WTC11 (cell line): ENCODE data around the gene ATP11B.

ENCODE experiments used
- JUN ChIP-seq: sonication (generic); formaldehyde crosslinking; IDR thresholded peaks from 2 replicates; pipeline ENCODE4 v1.8.0; 2023; ENCODE audit warnings: mild to moderate bottlenecking, missing genetic modification reagents
- TF ChIP-seq, protein P1 (sequence below): fragments of 200-600 bp; IDR thresholded peaks from 2 replicates; pipeline ENCODE4 v1.8.0; 2022; ENCODE audit warnings: antibody characterized with exemption
- TF ChIP-seq, protein P2 (sequence below): sonication (generic); formaldehyde crosslinking; conservative IDR thresholded peaks from 2 replicates; pipeline ENCODE4 v1.8.1; 2022; ENCODE audit warnings: mild to moderate bottlenecking, missing genetic modification reagents

DNA sequence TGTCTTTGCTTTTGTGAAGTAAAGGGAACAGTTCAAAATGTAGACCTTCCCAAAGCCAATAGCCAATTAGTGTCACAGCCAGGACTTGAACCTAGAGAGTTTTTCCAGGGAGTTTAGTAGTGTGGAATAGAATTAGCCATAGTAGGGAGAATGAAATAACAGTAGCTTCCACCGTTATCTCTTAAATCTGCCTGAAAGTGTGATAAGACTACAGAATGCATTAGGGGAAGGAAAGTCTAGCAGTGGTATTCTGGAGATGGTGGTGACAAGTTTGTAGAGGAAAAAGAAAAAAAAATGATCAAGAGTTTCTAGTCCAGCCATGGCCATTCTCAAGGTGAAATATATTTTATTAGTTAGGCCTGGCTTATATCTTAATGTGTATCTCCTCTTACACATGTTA, 13.8 kb downstream of the ATP11B start:
- TF ChIP-seq, protein P1, sequence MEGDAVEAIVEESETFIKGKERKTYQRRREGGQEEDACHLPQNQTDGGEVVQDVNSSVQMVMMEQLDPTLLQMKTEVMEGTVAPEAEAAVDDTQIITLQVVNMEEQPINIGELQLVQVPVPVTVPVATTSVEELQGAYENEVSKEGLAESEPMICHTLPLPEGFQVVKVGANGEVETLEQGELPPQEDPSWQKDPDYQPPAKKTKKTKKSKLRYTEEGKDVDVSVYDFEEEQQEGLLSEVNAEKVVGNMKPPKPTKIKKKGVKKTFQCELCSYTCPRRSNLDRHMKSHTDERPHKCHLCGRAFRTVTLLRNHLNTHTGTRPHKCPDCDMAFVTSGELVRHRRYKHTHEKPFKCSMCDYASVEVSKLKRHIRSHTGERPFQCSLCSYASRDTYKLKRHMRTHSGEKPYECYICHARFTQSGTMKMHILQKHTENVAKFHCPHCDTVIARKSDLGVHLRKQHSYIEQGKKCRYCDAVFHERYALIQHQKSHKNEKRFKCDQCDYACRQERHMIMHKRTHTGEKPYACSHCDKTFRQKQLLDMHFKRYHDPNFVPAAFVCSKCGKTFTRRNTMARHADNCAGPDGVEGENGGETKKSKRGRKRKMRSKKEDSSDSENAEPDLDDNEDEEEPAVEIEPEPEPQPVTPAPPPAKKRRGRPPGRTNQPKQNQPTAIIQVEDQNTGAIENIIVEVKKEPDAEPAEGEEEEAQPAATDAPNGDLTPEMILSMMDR, result no peak
- TF ChIP-seq, protein P2, sequence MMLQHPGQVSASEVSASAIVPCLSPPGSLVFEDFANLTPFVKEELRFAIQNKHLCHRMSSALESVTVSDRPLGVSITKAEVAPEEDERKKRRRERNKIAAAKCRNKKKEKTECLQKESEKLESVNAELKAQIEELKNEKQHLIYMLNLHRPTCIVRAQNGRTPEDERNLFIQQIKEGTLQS, result no peak
- no peak for TF ChIP-seq JUN (CRISPR knock-in tag)
